AG04450 (cell line): Measurements from ENCODE around the gene PIAS2. TPM values are rescaled to one million over a fixed set of nuclear protein-coding genes. Genes with fewer than 3 reads are reported as not detected.

Source experiments
- CTCF ChIA-PET: fragments of 300-600, 350-600 bp; formaldehyde crosslinking; extraction: SDS; loops from one replicate; lab custom pipeline; 2022; ENCODE audit warnings: antibody characterized with exemption, inconsistent platforms; lab: Charles Lee
- POLR2A ChIA-PET: fragments of 350-600 bp; formaldehyde crosslinking; extraction: SDS; loops from one replicate; lab custom pipeline; 2021; ENCODE audit warnings: antibody characterized with exemption, inconsistent platforms; lab: Yijun Ruan, JAX
- DNase-seq: peaks from one replicate; pipeline ENCODE4 v3.0.0-alpha.2; 2011; ENCODE audit warnings: low read depth, low spot score
- H3K27ac ChIP-seq: one replicate; pipeline ENCODE4 v1.5.1; 2012; ENCODE audit warnings: low read depth, low read length, control low read depth
- H3K27me3 ChIP-seq: one replicate; pipeline ENCODE4 v1.6.0; 2012; ENCODE audit warnings: low read length; ENCODE audit not compliant: control insufficient read depth, insufficient read depth
- H3K4me3 ChIP-seq: 2 replicates; pipeline ENCODE4 v1.5.1; 2011; ENCODE audit warnings: mild to moderate bottlenecking, low read depth, low read length, control low read depth
- H3K9me3 ChIP-seq: 2 replicates; pipeline ENCODE4 v1.5.1; 2012; ENCODE audit warnings: low read length; ENCODE audit not compliant: control insufficient read depth, insufficient read depth
- polyA plus RNA-seq: library from polyadenylated mRNA; depleted of rRNA; stranded (reverse); fragments of >200 nt; gene quantifications from 2 replicates; pipeline ENCODE4 v1.2.3, GENCODE V29; 2011
- TF ChIP-seq, protein P1 (sequence below): IDR thresholded peaks from 2 replicates; pipeline ENCODE4 v1.5.1; 2011; ENCODE audit warnings: low read depth, low read length, control low read depth, inconsistent platforms

PIAS2 gene
- polyA plus RNA-seq, 1 experiment: 10.1 TPM

DNA sequence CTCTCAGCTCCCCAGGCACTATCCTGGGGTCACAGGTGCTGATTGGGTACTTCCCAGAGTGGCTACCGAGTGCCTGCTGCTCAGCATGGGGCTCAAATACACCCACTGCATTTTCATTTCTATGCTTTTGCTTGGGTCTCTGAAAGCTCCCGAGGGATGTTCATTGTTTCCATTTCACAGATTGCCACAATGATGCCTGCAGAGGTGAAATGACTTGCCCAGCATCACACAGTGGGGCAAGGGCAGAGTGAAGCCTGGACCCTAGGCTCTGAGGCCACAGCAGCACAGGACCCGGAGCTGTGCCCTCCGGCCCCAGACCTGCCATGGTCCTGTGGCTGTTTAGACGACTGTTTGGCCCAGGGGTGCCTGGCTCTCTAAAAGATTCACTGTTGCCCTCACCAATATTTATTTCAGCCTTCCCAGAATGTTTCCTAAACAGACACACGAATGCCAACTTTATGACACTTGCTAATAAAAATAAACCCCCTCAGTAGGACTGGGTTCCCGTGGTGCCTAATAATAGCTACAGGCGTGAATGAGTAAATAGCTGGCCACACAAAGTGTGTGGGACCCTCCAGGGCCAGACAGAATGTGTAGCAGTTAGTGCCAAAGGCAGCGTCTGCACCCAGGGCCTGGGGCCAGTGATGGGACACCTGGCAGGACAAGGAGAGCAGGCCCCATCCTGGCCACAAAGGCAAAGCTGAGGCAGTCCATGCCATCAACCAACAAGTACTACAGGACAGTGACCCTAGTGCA is 149.0 kb downstream of the PIAS2 start:
- POLR2A ChIA-PET: no interaction called here
- CTCF ChIA-PET: no interaction called here

DNA sequence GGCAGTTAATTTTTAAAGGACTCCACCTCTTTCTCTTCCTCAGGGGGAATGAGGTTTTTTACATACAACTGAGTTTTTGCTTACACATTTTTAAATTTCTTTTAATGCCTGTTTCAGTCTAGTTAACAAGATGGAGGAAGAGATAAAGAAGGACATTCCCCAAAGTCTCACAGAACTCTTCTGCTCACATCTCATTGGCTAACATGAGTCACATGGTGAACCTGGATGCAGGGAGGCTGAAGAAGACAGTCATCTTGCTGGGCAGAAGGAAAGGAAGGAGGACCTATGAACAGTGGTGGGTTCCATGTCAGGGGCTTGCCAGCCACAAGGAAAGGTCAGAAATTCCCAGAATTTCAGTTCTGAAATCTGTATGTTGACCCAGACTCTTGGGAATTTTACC is 150.1 kb downstream of the PIAS2 start:
- CTCF ChIA-PET: no interaction called here
- H3K4me3 ChIP-seq: no peak overlapping the region
- DNase-seq: no peak
- POLR2A ChIA-PET: no interaction called here
- no peaks in the 10 kb centered on the region for H3K9me3 ChIP-seq
- TF ChIP-seq, protein P1, sequence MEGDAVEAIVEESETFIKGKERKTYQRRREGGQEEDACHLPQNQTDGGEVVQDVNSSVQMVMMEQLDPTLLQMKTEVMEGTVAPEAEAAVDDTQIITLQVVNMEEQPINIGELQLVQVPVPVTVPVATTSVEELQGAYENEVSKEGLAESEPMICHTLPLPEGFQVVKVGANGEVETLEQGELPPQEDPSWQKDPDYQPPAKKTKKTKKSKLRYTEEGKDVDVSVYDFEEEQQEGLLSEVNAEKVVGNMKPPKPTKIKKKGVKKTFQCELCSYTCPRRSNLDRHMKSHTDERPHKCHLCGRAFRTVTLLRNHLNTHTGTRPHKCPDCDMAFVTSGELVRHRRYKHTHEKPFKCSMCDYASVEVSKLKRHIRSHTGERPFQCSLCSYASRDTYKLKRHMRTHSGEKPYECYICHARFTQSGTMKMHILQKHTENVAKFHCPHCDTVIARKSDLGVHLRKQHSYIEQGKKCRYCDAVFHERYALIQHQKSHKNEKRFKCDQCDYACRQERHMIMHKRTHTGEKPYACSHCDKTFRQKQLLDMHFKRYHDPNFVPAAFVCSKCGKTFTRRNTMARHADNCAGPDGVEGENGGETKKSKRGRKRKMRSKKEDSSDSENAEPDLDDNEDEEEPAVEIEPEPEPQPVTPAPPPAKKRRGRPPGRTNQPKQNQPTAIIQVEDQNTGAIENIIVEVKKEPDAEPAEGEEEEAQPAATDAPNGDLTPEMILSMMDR: no peak
- H3K27ac ChIP-seq: no peak overlapping the region
- no peaks in the 10 kb centered on the region for H3K27me3 ChIP-seq

More for the DNA sequence above, 149.0 kb downstream of the PIAS2 start:
- no peak overlapping the region for H3K27ac ChIP-seq
- no peak for DNase-seq
- H3K9me3 ChIP-seq: no peaks in the 10 kb centered on the region
- H3K4me3 ChIP-seq: no peak overlapping the region
- TF ChIP-seq, protein P1: no peak
- H3K27me3 ChIP-seq: no peaks in the 10 kb centered on the region

DNA sequence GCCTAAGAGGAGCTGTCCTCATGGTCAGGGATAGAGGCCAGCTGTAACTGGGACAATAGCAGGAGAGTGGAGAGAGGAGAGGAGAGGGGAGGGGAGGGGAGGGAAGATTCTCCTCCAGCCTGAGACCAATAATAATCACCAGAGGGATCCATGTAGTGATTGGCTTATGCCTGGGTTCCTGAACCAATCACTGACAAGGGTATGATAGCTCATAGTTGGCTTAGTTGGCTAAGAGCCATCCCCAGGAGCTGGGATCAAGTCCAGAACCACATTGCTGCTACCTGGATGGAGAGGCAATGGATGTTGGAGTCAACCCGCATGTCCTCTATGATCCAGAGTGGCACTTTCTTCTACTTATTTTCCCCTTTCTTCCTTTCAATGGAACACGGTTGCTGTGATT is 152.7 kb downstream of the PIAS2 start:
- Histone ChIP-seq H3K27ac (no peak overlapping the region), H3K27me3 (peaks cover 3% of the 10 kb centered on the region), H3K4me3 (no peak overlapping the region), H3K9me3 (no peaks in the 10 kb centered on the region)
- TF ChIP-seq, protein P1: no peak
- CTCF ChIA-PET: no interaction called here
- POLR2A ChIA-PET: no interaction called here
- DNase-seq: no peak

DNA sequence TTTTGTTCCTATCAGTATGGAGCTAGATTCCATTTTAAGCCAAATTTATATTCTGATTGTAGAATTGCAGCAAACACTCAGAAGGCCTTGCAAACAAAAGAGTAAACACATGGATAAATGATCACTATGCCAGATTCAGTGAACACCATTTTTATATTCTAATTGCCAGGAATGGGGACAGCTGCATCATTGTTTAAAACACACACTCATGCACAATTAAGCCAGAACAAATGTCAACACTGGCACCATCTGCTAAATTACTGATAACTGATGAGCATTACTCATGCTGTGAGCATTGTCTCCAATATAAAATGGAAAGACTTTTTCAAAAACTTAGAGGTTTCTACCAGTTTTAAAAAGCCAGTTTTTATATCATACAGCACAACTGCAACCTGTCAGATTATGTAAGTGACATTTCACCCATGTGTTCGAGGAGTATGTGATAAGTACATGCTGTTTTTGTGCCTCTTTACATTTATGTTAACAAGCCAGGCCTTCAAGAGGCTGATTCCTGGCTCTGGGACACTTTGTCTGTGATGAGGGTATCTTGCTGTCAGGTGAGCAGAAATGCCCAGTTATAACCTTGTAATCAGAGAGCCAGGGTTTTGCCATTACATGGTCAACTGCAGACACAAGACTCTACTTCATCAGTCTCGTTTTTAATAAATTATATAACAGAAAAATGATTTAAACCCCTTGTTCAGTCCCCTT is 156.1 kb downstream of the PIAS2 start:
- ChIA-PET CTCF (no interaction called here), POLR2A (no interaction called here)
- TF ChIP-seq, protein P1: no peak
- H3K27me3 ChIP-seq: peaks cover 23% of the 10 kb centered on the region
- no peaks in the 10 kb centered on the region; the same call in 1 of the 2 replicates for H3K9me3 ChIP-seq
- no peak overlapping the region for H3K4me3 ChIP-seq
- no peak overlapping the region for H3K27ac ChIP-seq
- DNase-seq: no peak

DNA sequence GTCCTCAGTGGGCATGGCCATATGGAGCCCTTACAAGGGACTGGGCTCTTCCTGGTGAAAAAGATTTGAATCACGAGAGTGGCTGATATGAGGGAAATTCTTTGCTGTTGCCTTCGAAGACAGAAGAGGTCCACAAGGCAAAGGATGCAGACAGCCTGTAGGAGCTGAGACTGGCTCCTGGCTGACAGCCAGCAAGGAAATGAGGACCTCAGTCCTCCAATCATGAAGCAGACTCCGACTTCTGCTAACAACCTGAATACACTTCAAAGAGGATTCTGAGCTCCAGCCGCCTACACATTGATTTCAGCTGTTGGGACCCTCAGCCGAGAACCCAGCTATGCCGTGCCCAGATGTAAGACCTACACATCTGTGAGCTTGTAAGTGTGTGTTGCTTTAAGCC is 157.4 kb downstream of the PIAS2 start:
- TF ChIP-seq, protein P1: no peak
- H3K27ac ChIP-seq: no peak overlapping the region
- H3K27me3 ChIP-seq: peaks cover 36% of the 10 kb centered on the region
- ChIA-PET POLR2A (no interaction called here), CTCF (no interaction called here)
- no peak overlapping the region for H3K4me3 ChIP-seq
- DNase-seq: no peak
- no peaks in the 10 kb centered on the region; the same call in 1 of the 2 replicates for H3K9me3 ChIP-seq
